Measurements from ENCODE around the gene MAP3K13. TPM values are rescaled to one million over a fixed set of nuclear protein-coding genes. Genes with fewer than 3 reads are reported as not detected.
"Not testable (repeated sequence)": the region's sequence is repeated elsewhere in the genome, so short reads cannot be mapped to it uniquely, and the experiment has no call there.

MAP3K13 gene
- polyA plus RNA-seq, 1 donor, result 52.3 TPM

GRCh38 chr3:185363662-185364203, 797 bp downstream of the MAP3K13 start:
- Histone ChIP-seq H3K36me3 (ENCODE audit: control insufficient read depth, insufficient read depth, low read length) (no peaks in the 10 kb centered on the region), H3K4me3 (ENCODE audit: low read length) (peak overlapping the region; percentile 35), H3K27me3 (ENCODE audit: control insufficient read depth, insufficient read depth, low read length) (no peaks in the 10 kb centered on the region), H3K9me3 (ENCODE audit: control insufficient read depth, low read depth, low read length) (no peaks in the 10 kb centered on the region), H3K4me1 (ENCODE audit: control insufficient read depth, insufficient read depth, low read length) (peaks cover 8% of the 10 kb centered on the region), H3K27ac (ENCODE audit: low read length) (peak overlapping the region; percentile 56)
- 50% methylated on average over 2 of the region's 8 CpGs for WGBS (ENCODE audit: insufficient coverage, low lambda C conversion rate)
- DNase-seq, result no peak

- no peaks in the 10 kb centered on the region for H3K9me3 ChIP-seq (ENCODE audit: control insufficient read depth, low read depth, low read length)
- H3K4me3 ChIP-seq (ENCODE audit: low read length), result no peak overlapping the region
- WGBS (ENCODE audit: insufficient coverage, low lambda C conversion rate), result no CpG with 5 or more reads among the region's 3 CpGs
- no peaks in the 10 kb centered on the region for H3K36me3 ChIP-seq (ENCODE audit: control insufficient read depth, insufficient read depth, low read length)
- DNase-seq, result peak in 1 of 2 donors; percentile 36
- no peaks in the 10 kb centered on the region for H3K27me3 ChIP-seq (ENCODE audit: control insufficient read depth, insufficient read depth, low read length)
- H3K4me1 ChIP-seq (ENCODE audit: control insufficient read depth, insufficient read depth, low read length), result peaks cover 8% of the 10 kb centered on the region
- no peak overlapping the region for H3K27ac ChIP-seq (ENCODE audit: low read length)
Observed at GRCh38 chr3:185365291-185366073, 2.5 kb downstream of the MAP3K13 start.

- WGBS (ENCODE audit: insufficient coverage, low lambda C conversion rate), result no CpG with 5 or more reads among the region's 1 CpG
- Histone ChIP-seq H3K4me3 (ENCODE audit: low read length) (no peak overlapping the region), H3K27me3 (ENCODE audit: control insufficient read depth, insufficient read depth, low read length) (no peaks in the 10 kb centered on the region), H3K36me3 (ENCODE audit: control insufficient read depth, insufficient read depth, low read length) (no peaks in the 10 kb centered on the region), H3K9me3 (ENCODE audit: control insufficient read depth, low read depth, low read length) (no peaks in the 10 kb centered on the region), H3K4me1 (ENCODE audit: control insufficient read depth, insufficient read depth, low read length) (peaks cover 8% of the 10 kb centered on the region), H3K27ac (ENCODE audit: low read length) (no peak overlapping the region)
- no peak for DNase-seq
Observed at GRCh38 chr3:185366074-185366335, 3.1 kb downstream of the MAP3K13 start.

GRCh38 chr3:185366913-185367312, 4.0 kb downstream of the MAP3K13 start:
- Histone ChIP-seq H3K27ac (ENCODE audit: low read length) (no peak overlapping the region), H3K4me3 (ENCODE audit: low read length) (no peak overlapping the region), H3K27me3 (ENCODE audit: control insufficient read depth, insufficient read depth, low read length) (no peaks in the 10 kb centered on the region), H3K36me3 (ENCODE audit: control insufficient read depth, insufficient read depth, low read length) (no peaks in the 10 kb centered on the region), H3K9me3 (ENCODE audit: control insufficient read depth, low read depth, low read length) (no peaks in the 10 kb centered on the region), H3K4me1 (ENCODE audit: control insufficient read depth, insufficient read depth, low read length) (peaks cover 14% of the 10 kb centered on the region)
- DNase-seq, result no peak

GRCh38 chr3:185370349-185370748, 7.4 kb downstream of the MAP3K13 start:
- H3K9me3 ChIP-seq (ENCODE audit: control insufficient read depth, low read depth, low read length); H3K27me3 ChIP-seq (ENCODE audit: control insufficient read depth, insufficient read depth, low read length); DNase-seq; H3K4me3 ChIP-seq (ENCODE audit: low read length); H3K36me3 ChIP-seq (ENCODE audit: control insufficient read depth, insufficient read depth, low read length); H3K27ac ChIP-seq (ENCODE audit: low read length): not testable (repeated sequence)
- H3K4me1 ChIP-seq (ENCODE audit: control insufficient read depth, insufficient read depth, low read length), result peaks cover 12% of the 10 kb centered on the region
- WGBS (ENCODE audit: insufficient coverage, low lambda C conversion rate), result no CpG with 5 or more reads among the region's 6 CpGs

- H3K4me3 ChIP-seq (ENCODE audit: low read length), result no peak overlapping the region
- no peaks in the 10 kb centered on the region for H3K36me3 ChIP-seq (ENCODE audit: control insufficient read depth, insufficient read depth, low read length)
- no peak for DNase-seq
- peaks cover 10% of the 10 kb centered on the region for H3K4me1 ChIP-seq (ENCODE audit: control insufficient read depth, insufficient read depth, low read length)
- no peaks in the 10 kb centered on the region for H3K9me3 ChIP-seq (ENCODE audit: control insufficient read depth, low read depth, low read length)
- WGBS (ENCODE audit: insufficient coverage, low lambda C conversion rate), result no CpG with 5 or more reads among the region's 2 CpGs
- no peak overlapping the region for H3K27ac ChIP-seq (ENCODE audit: low read length)
- H3K27me3 ChIP-seq (ENCODE audit: control insufficient read depth, insufficient read depth, low read length), result no peaks in the 10 kb centered on the region
Observed at GRCh38 chr3:185371306-185372074, 8.6 kb downstream of the MAP3K13 start.

GRCh38 chr3:185381320-185382058, 18.6 kb downstream of the MAP3K13 start:
- H3K27ac ChIP-seq (ENCODE audit: low read length), result no peak overlapping the region
- no peaks in the 10 kb centered on the region for H3K9me3 ChIP-seq (ENCODE audit: control insufficient read depth, low read depth, low read length)
- 100% methylated on average over 1 of the region's 2 CpGs for WGBS (ENCODE audit: insufficient coverage, low lambda C conversion rate)
- H3K27me3 ChIP-seq (ENCODE audit: control insufficient read depth, insufficient read depth, low read length), result no peaks in the 10 kb centered on the region
- no peak overlapping the region for H3K4me3 ChIP-seq (ENCODE audit: low read length)
- H3K4me1 ChIP-seq (ENCODE audit: control insufficient read depth, insufficient read depth, low read length), result no peaks in the 10 kb centered on the region
- no peak for DNase-seq
- H3K36me3 ChIP-seq (ENCODE audit: control insufficient read depth, insufficient read depth, low read length), result no peaks in the 10 kb centered on the region

- no CpG with 5 or more reads among the region's 1 CpG for WGBS (ENCODE audit: insufficient coverage, low lambda C conversion rate)
- Histone ChIP-seq H3K9me3 (ENCODE audit: control insufficient read depth, low read depth, low read length) (no peaks in the 10 kb centered on the region), H3K27ac (ENCODE audit: low read length) (no peak overlapping the region), H3K36me3 (ENCODE audit: control insufficient read depth, insufficient read depth, low read length) (no peaks in the 10 kb centered on the region), H3K4me3 (ENCODE audit: low read length) (no peak overlapping the region), H3K4me1 (ENCODE audit: control insufficient read depth, insufficient read depth, low read length) (no peaks in the 10 kb centered on the region), H3K27me3 (ENCODE audit: control insufficient read depth, insufficient read depth, low read length) (no peaks in the 10 kb centered on the region)
- DNase-seq, result no peak
Observed at GRCh38 chr3:185382154-185382553, 19.2 kb downstream of the MAP3K13 start.

GRCh38 chr3:185386515-185386914, 23.6 kb downstream of the MAP3K13 start:
- not testable (repeated sequence) for H3K4me3 ChIP-seq (ENCODE audit: low read length); H3K27ac ChIP-seq (ENCODE audit: low read length); H3K36me3 ChIP-seq (ENCODE audit: control insufficient read depth, insufficient read depth, low read length); DNase-seq; H3K27me3 ChIP-seq (ENCODE audit: control insufficient read depth, insufficient read depth, low read length); H3K9me3 ChIP-seq (ENCODE audit: control insufficient read depth, low read depth, low read length); H3K4me1 ChIP-seq (ENCODE audit: control insufficient read depth, insufficient read depth, low read length)
- WGBS (ENCODE audit: insufficient coverage, low lambda C conversion rate), result 100% methylated on average over 2 of the region's 3 CpGs

- DNase-seq, result no peak
- Histone ChIP-seq H3K9me3 (ENCODE audit: control insufficient read depth, low read depth, low read length) (no peaks in the 10 kb centered on the region), H3K4me3 (ENCODE audit: low read length) (no peak overlapping the region), H3K36me3 (ENCODE audit: control insufficient read depth, insufficient read depth, low read length) (no peaks in the 10 kb centered on the region), H3K27ac (ENCODE audit: low read length) (no peak overlapping the region), H3K27me3 (ENCODE audit: control insufficient read depth, insufficient read depth, low read length) (no peaks in the 10 kb centered on the region), H3K4me1 (ENCODE audit: control insufficient read depth, insufficient read depth, low read length) (no peaks in the 10 kb centered on the region)
- 100% methylated on average over 1 of the region's 1 CpG for WGBS (ENCODE audit: insufficient coverage, low lambda C conversion rate)
Observed at GRCh38 chr3:185387646-185388045, 24.7 kb downstream of the MAP3K13 start.

All from large intestine (tissue), 3 donors.